Measurements from ENCODE around the gene AHI1.

Gene AHI1

GRCh38 chr6:135449246-135449645 is 48.3 kb downstream of the AHI1 start:
- DNase-seq, result no peak

- no peak for DNase-seq
Observed at GRCh38 chr6:135440087-135440792, 57.3 kb downstream of the AHI1 start.

DNA sequence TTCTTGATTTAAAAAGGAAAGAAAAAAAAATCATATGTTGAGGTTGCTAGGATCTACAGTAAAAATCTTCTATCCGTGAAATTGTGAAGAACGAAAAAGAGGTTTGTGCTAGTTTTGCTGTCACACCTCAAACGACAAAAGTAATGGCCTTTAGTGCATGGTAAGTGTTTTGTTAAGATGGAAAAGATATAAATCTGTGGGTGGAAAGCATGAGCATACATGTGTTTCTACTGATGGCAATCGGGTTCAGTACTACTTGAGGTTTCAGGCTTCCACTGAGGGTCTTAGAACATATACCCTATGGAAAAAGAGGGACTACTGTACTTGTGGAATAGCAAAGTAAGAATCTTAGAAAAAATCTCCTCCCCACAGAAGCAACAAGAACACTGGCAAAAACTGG is 58.0 kb downstream of the AHI1 start:
- no peak for DNase-seq

GRCh38 chr6:135438907-135439535 is 58.5 kb downstream of the AHI1 start:
- no peak for DNase-seq

- no peak for DNase-seq
Observed at GRCh38 chr6:135434991-135435390, 62.5 kb downstream of the AHI1 start.

GRCh38 chr6:135434095-135434494 is 63.4 kb downstream of the AHI1 start:
- DNase-seq, result no peak

DNA sequence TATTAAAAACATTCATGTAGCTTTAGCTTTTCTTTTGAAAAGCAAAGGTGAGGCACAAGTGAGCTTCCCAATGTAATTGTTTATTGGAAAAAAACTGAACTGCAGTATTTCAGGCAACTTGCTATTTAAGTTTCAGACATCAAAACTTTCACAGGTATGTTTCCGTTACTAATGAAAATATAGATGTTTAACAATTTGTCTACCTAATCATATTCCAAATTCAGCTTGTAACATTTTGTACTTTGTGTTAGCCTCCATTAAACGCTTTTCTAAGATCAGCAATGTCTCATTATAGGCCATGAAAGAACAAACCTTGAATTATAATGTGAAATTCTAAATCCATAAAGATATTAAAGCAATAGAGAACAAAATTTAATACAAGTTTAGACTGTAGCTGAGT is 69.5 kb downstream of the AHI1 start:
- DNase-seq, result no peak

- DNase-seq, result no peak
Observed at GRCh38 chr6:135426833-135427232, 70.7 kb downstream of the AHI1 start.

DNA sequence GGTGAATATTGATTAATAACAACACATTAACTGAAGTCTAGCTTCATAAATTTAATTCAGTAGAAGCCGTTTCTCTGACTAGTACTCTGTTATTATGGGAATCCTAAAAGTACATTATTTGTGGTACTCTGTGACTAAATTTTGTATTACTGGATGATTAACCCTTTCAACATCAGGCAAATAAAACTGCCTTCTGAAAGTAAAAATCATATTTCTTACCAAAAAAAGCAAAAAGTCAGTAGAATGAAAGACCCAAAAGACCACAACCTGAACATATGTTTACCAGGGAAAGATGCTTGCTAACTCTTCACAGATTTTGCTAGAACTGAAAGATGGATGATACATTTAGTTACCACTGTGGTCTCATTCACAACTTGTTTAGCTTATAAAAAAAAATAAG is 73.2 kb downstream of the AHI1 start:
- no peak for DNase-seq

DNA sequence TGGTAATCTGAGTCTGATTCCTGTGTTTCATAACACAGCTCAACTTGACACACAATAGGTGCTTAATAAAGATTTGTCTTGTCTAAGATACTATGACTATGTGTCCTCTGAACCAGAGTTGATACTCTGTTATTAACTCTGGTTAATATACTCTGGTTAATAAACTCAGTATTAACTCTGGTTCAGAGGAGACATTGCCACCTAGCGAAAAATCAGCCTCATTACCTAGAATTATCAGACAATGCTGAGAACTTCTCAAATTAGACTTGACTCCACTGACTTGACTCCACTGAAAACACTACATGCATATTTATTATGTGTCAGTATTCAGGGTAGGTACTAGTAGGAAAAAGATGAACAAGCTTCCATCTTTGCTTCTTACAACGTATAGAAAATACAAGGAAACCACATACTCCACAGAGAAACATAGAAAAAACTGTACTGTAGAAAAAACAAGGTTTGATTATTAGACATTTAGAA is 73.9 kb downstream of the AHI1 start:
- no peak for DNase-seq

DNA sequence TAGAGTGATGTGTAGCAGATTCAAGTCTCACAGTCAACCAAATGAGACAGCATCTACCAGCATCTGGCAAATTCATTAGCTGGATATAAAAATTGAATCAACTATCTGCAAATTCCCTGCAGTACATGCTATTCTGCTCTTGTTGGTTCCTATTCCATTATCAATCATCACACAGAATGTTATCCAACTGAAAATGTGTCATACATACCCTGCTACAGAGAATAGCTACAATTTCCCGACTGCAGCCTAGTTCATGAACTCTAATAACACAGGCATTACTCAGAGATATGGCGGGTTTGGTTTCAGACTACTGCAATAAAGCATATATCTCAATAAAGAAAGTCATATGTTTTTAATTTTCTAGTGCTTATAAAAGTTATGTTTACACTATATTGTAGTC is 78.4 kb downstream of the AHI1 start:
- no peak for DNase-seq

DNA sequence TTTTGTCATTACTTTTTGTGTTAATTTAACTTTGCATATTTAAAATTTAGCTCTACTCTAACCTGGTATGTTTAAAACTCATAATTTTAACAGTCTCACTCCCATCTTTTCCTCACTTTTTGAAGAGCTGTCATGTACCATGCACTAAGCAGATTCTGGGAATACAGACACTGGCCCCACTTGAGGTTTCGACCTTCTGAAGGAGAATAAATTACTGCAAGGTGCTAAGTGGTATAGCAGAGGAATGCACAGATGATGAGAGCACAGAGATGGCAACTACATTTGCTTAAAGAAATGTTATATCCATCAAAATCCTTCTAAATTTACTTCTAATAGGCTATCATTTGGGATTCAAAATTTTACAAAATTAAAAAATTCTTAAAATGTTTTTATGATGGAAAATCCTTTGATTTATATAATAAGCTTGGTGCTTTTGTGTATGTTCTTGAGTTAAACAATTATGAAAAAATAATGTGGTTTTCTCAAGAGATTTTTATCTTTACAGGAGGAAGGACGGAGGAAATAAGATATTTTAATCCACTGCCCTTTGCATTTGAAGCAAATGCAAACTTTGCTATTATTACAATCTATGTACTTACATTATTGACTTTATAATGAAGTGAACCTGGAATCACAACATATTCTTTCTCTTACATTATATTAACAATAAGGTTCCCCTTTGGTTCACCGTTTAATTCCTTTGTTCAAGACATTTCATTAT is 79.3 kb downstream of the AHI1 start:
- DNase-seq, result no peak

- DNase-seq, result no peak
Observed at GRCh38 chr6:135412761-135413160, 84.8 kb downstream of the AHI1 start.

DNA sequence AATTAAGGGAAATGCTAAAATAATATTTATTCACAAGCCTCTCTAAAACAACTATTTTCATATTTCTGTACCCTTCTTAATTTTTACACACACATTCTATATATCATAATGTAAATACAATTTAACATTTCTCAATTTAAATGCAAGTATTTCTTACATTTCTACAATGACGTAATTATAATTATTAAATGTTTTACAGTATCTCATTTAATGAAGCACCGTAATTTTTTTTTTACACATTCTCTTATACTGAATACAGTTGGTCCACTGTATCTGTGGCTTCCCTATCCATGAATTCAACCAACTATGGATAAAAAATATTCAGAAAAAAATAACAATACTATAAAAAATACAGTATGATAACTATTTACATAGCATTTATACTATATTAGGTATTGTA is 85.7 kb downstream of the AHI1 start:
- DNase-seq, result no peak

GRCh38 chr6:135411339-135411738 is 86.2 kb downstream of the AHI1 start:
- DNase-seq, result no peak

DNA sequence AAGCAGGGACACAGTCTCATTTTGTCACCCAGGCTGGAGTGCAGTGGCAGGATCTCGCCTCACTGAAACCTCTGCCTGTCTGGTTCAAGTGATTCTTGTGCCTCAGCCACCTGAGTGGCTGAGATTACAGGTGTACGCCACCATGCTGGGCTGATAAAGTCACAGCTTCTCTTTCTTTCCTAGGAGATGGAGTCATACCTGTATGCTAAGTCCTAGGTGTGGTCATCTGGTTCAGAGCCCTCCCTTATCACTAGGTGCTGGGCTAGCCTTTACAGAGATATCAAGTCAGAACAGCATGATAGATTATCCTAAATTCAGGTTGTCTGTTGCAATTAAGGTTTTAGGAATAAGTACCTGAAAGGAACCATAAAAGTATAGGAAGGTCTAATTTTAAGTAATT is 86.7 kb downstream of the AHI1 start:
- DNase-seq, result no peak

- no peak for DNase-seq
Observed at GRCh38 chr6:135403584-135403983, 94.0 kb downstream of the AHI1 start.

- no peak for DNase-seq
Observed at GRCh38 chr6:135402311-135402710, 95.2 kb downstream of the AHI1 start.

- DNase-seq, result no peak
Observed at GRCh38 chr6:135397172-135397952, 100.2 kb downstream of the AHI1 start.

- DNase-seq, result no peak
Observed at GRCh38 chr6:135395136-135395535, 102.4 kb downstream of the AHI1 start.

- no peak for DNase-seq
Observed at GRCh38 chr6:135393289-135393688, 104.3 kb downstream of the AHI1 start.

DNA sequence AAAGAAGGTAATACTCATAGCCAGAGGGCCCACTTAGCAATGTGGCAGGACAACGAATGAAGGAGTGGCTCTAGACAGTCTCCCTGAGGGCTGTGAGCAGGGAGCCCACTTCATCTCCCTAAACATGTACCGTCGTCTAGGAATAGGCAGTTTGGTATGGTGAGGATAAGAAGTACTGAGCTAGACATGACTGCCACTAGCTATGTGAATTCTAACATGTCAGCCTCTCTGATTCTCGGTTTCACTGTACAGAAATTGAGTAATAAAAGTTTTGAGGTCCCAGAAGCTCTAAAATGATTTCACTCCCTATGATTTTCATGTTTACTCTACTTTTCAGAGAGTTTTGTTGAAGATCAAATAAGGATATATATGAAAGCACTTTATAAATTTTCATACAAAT is 107.1 kb downstream of the AHI1 start:
- DNase-seq, result no peak

DNA sequence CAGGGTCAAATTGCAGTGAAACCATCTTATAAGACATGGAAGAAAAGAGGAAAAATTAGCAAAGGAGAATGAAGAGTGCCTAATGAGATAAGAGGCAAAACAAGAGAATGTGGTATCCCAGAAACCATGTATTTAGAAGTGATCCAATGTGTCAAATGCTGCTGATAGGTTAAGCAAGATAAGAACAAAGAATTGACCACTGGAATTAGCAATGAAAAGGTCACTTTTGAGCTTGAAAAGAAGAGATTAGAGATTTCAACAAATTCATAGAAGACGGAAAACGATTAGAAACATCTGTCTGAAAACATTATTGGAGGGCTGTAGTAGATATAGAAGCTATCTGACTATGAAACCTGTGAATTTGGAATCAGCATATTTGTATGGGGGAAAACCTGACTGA is 112.2 kb downstream of the AHI1 start:
- DNase-seq, result no peak
